HG03025 (cell line): ENCODE results near the gene GAA.
"Not testable (repeated sequence)": the region's sequence is repeated elsewhere in the genome, so short reads cannot be mapped to it uniquely, and the experiment has no call there.

Source experiments
- ATAC-seq: cut with Tn5 transposase; IDR thresholded peaks from one replicate; pipeline ENCODE4 v1.9.1; 2021; ENCODE audit warnings: mild to moderate bottlenecking, moderate library complexity; ENCODE audit not compliant: unreplicated experiment, low FRiP score

GAA gene

DNA sequence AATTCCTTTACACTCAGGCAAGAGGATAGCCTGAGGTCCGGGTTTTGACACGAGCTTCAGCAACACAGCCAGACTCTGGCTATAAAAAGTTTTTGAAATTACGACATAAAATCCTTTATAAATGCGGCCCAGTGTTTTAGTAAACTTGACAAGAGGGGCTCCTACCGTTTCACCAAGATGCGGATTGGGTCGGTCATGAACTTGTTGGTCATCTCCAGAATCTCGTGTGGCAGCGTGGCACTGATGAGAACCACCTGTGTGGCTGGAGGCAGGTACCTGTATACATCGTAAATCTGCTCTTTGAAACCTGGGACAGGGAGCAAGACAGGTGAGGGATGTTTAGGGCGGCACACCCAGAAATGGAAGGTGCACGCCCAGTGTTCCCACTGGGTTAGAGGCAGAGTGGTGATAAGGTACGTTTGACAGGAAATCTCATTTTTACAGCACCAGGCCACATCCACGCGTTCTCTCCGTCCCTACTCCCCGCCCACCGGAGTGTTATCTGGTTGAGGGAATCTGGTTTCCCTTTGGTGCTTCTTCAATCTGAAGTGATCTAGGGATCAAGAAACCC, 37.6 kb downstream of the GAA start:
- ATAC-seq = no peak

DNA sequence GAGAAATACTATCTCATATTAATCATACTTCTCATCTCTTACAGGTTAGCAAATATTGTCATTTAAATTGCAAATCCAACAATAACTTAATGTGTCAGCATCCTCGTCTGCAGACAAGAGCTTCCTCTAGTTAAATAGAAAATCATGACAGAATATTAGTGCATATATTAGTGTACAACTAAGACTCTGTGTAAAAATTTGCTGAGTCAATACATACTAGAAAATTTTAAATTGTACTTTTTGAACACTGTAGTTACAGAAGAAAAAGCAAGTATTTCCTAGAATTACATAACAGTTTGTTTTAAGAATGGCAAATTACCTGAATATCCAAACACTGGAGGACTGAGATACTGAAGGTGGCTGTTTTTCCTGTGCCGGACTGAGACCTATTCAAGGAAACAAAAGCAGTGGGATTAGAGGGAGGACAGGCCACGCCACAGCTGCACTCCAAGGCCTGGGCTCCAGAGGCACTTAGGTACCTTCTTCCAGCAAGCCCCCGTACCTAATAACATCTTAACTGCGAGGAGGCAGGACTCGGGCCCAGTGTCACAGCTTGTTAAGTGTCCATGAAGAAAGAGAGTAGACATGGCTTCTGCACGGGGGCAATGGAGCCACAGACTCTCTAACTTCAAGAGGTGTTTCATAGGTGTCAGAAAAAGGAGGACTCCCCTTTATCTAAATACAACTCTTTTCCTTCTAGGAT, 40.2 kb downstream of the GAA start:
- no peak for ATAC-seq

DNA sequence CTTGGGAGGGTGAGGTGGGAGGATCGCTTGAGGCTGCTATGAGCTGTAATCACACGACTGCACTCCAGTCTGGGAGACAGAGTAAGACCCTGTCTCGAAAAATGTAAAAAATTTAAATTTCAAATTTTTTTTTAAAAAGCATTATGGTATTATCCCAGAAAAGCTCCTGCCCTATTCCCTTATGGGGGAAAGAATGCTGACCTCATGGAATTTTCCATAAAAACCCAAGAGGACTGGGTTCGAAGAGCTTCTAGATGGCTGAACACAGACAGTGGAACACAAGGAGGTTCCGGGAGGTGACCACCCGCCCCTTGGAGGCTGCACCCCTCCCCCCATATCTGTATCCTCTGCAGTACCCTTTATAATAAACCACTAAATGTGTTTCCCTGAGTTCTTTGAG, 41.5 kb downstream of the GAA start:
- no peak for ATAC-seq

DNA sequence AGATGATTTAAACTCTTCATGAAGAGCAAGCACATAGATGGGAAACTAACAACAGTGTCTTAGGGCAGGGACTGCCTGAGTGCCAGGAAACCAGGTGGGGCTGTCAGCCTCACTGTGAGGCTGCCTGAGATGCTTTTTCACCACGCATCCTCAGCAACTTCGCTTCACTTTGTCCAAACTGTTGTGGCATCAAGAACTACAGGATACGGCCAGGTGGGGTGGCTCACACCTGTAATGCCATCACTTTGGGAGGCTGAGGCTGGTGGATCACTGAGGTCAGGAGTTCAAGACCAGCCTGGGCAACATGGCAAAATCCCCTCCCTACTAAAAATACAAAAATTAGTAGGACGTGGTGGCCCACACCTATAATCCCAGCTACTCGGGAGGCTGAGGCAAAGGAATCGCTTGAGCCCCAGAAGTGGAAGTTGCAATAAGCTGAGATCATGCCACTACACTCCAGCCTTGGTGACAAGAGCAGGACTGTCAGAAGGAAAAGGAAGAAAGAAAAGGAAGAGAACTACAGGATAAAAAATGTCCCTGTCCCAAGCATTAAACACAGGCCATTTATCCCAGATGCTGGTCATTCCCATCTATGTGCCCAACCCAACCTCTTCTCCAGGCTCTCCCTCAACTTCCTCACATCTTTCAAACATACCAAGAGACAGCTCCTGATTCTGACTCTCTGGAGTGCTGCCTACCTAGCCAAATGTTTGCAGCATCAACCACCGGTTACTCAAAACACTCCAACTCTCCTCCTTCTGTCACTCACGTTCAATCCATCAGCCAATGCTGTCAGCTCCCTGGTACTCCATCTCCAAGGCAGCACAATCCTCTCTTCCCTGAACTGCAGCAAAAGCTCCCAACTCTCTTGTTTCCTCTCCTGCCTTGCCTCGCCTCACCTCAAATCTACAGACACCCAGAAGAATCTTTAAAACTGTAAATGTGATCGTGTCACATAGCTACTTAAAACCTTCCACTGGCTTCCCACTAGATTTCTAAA, 44.0 kb downstream of the GAA start:
- no peak for ATAC-seq

DNA sequence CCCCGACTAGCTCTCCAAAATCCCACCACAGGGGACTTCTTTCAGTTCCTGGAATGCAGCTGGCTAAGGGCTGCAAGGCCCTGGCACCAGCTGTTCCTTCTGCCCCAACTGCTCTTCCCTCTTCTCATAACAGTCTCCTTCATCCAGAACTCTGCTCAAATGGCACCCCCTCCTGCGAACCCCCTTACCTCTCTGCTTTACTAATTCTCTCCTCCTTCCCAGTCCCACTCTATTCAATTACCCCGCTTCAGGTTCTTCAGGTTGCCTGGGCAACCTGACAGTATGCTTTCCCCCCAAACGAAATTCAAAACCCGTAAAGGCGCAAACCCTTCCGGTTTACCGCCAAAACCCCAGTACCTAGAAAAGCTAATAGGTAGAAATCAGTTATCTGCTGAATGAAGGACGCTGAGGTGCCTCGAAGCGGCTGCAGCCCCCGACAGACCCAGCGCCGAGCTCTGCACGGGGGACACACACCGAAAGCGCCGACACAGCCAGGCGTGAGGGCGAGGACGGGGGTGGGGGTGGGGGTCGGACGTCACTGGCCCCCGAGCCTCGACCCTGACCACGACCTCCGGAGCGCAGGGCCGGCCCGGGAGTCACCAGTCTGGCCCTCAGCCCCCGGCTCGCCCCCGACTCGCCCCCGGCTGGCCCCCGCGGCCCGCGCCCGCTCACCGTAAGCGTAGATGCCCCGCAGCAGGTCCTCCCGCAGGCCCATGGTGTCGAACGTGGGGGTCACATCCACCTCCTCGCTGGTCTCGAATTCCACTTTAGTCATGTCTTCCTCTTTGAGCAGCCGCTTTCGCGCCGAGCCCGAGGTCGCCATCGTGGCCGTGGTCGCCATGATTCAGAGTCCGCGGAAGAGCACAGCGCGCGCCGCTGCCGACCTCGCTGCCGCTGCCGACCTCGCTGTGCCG, 45.0 kb downstream of the GAA start:
- ATAC-seq = peak; percentile 25

DNA sequence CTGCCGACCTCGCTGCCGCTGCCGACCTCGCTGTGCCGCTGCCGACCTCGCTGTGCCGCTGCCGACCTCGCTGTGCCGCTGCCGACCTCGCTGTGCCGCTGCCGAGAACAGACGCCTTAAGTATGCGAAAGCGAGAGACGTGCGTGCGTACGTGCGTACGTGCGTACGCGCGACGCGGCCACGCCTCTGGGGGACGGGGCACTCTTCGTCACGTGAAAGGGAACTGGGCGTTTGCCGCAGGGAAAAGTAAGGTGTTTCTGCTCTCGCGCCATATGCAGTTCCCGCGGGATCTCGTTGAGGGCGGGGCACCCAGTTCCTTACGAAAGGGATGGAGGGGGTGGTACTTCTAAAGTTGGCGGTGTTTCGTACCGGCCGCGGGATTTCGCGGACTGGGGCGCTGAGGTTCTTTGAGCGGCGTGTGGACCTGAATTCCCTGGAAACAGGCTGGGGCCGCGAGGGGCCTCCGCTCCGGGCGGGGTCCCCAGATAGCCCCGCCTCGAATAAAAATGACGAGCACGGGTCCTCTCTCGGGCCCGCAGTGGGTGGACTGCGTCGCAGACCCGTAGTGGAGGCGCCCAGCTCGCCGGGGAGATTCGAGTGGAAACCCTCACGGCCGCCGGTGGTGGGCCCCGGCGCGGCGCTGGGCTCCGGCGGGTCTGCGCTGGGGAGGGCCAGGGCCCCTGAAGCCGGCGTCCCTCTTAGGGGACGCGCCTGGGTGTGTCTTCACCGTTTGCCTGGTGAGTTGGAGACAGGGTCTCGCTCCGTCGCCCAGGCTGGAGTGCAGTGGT, 45.8 kb downstream of the GAA start, which contains the start of gene EIF4A3:
Gene EIF4A3 (minus strand): TSS at position 94 of the 788 bp plus-strand sequence. CDS start 167 bp downstream, outside the sequence.
- ATAC-seq = peak; percentile 84

DNA sequence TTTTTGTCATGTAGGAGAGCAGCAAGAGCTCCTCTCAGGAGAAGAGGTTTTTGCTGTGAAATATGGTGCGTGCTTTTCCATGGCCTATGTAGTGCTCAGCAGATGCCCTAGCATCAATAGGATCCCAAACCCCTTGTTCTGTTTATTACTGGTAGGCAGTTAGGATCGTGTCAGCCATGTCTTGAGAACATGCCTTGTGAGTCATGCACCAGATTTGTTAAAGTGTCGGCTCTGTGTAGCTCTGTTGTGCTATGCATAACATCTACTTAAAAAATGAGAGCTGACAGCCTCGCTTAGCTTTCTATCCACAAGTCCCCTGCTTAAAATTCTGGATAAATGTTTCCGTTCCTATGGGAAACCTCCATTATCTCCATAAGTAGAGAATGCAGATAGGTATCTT, 50.0 kb downstream of the GAA start:
- ATAC-seq = no peak

DNA sequence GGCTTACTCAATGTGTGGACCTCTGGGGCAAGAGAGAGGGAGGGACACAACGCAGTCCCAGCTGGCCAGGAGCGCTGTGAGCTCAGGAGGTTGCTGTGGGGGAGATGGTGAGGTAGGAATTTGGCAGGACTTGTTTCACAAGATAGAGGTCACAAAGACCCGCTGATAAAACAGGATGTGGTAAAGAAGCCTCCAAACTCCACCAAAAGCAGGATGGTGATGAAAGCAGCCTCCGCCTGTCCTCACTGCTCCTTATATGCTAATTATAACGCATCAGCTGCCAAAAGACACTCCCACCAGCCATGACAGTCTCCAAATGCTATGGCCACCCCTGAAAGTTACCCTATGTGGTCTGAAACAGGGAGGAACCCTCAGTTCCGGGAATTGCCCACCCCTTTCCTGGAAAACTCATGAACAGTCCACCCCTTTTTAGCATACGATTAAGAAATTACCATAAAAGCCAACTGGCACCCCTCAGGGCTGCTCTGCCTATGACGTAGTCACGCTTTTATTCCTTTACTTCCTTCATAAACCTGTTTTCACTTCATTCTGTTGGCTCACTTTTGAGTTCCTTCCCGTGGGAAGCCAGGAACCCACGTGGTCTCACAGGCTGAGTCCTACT, 50.8 kb downstream of the GAA start:
- ATAC-seq = no peak

DNA sequence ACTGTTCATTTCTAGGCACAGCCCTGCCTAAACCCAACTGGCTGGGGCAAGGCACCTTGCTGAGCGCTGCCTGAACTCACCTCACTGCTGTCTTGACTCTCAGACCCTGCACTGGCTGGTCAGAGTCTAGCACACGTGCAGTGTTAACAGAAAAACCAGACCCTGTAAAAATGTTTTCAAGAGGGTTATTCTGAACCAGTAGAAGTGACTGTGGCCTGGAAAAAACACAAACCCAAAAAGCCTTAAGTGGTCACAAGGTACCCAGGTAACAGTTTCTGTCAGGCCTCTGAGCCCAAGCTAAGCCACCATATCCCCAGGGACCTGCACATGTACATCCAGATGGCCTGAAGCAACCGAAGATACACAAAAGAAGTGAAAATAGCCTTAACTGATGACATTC, 51.6 kb downstream of the GAA start:
- no peak for ATAC-seq

DNA sequence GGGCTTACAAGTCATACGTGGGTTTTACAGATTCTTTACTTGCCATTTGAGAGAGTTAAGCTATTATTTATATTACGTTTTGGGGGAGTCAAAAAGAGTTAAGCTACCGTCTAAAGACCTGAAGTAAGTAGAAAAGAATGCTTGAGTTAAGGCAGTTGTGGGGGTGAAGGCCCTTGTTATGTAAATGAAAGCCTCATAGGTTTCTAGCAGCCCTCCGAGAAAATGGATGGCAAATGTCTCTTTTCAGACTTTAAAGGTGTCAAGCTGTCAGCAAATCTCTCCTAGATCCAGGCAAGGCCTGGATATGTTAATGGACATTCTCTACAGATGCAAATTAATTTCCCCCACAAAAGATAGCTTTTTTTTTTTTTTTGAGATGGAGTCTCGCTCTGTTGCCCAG, 52.8 kb downstream of the GAA start:
- ATAC-seq = no peak

DNA sequence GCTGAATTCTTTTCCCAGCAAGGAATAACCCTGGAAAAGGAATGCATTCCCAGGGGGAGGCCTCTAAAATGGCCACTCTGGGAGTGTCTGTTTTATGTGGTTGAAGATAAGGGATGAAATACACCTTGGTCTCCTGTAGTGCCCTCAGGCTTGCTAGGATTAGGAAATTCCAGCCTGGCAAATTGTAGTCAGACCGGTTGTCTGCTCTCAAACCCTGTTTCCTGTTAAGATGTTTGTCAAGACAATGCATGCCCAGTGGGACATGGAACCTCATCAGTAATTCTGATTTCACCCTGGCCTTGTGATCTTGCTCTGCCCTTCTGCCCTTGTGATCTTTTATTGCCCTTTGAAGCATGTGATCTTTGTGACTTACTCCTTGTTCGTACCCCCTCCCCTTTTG, 54.2 kb downstream of the GAA start:
- not testable (repeated sequence) for ATAC-seq

DNA sequence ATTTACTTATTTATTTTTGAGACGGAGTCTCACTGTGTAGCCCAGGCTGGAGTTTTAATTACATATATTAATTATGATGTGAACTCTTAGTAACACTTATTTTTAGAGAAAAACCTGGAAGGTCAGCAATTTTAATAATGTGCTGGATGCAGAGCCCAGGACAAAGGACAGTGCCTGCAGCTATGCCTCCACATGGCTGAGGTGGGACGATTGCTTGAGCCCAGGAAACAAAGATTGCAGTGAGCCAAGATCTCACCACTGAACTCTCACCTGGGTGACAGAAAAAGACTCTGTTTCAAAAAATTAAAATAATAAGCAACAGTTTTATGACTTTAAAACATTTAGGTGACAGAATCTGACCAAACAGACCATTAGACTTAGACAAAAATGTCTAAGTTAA, 57.5 kb downstream of the GAA start:
- no peak for ATAC-seq

DNA sequence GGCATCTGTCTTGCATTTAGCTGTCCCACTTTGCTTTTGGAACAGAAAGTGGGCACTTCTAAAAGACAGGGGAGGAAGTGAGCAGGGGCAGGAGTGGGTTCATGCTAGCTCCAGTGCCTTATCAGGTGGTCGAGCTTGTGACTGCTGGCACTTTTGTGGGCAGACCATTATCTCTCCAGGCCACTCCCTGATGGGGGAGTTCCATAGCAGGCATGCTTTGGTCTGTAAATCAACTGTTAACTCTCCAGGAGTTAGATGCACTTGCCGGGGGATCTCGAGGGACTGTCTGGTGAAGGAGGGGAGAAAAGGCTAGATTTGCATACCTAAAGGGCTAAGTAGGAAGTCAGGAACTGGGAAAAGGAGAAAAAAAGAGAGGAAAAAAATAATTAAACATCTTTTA, 59.2 kb downstream of the GAA start:
- ATAC-seq = no peak

DNA sequence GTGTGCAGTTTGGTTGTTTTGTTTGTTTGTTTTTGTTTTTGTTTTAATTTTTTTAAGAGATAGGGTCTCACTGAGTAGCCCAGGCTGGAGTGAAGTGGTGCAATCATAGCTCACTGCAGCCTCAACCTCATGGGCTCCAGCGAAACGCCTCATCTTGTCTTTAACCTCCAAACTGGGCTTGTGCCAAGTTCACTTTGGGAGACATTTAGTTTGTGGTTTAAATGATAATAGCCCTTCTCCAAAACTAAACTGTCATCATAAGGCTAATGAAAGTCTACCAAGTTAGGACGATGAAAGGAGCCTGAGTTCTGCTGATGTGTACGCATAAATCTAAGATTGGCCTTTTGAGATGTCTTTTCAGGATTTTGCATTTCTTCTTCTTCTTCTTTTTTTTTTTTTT, 62.0 kb downstream of the GAA start:
- ATAC-seq = no peak

DNA sequence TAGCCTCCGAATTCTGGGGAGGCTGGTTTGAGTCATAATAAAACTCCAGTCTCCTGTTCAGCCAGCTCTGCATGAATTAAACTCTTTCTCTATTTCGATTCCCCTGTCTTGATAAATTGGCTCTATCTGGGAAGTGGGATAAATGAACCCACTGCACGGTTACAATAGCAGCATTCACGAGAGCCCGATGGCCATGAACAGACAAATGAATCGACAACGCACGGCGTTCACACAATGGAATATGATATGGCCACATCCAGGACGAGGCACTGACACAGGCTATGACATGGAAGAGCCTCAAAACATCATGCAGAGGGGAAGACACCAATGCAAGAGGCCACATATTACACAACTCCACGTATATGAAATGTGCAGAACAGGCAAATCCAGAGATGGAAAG, 62.8 kb downstream of the GAA start:
- ATAC-seq = no peak

DNA sequence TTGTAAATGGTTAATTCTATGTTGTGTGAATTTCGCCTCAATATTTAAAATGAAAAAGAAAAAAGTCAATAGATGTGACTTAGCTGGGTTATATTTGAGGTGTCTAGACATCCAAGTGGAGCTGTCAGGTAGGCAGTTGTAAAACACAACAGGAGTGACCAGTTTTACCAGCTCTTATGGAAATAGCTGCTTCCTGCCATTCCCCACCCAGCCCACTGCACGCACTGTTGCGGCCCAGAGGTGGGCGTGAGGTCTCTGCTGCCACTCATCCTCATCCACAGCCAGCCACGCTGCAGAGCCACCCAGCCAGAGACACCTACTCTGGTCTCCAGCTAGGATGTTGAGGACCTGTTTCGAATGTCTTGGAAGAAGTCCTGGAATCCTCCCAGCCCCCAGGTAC, 65.1 kb downstream of the GAA start:
- ATAC-seq = no peak

DNA sequence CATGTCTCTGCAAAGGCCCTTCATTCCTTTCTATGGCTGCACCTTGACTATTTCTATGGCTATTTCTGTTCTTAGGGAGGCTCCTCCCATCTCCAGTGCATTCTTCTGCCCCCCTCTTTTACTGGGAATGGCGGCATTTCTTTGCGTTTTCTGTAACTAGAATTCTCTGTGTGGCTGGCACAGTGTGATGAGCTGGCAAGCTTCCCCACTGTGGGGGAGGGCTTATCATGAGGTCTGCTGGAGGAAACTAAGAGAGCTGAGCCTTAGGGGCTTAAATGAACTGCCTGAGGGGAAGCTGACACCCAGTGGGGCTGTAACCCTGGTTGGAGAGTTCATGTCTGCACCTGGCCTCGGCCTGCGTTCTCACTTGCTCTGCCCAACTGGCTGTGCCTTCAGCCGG, 67.0 kb downstream of the GAA start:
- no peak for ATAC-seq

DNA sequence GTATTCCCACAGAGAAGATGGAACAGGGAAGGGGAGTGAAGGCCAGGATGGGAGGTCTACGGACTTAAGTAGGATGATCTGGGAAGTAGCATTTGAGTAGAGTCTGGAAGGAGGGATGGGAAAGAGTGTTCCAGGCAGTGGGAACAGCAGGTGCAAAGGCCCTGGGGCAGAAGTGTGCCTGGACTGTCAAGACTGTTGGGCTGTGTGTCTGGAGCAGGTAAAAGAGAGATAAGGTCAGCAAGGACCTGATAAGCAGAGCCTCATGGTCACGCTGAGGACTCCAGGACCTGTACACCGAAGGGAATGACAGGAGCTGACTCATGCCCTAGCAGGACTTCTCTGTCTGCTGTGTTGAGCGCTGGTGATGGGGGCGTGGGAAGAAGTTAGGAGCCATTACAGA, 67.7 kb downstream of the GAA start:
- no peak for ATAC-seq
